IMR-90 (cell line): ENCODE measurements around the gene GAL3ST3.

Experiments
- CEBPB ChIP-seq: IDR thresholded peaks from 2 replicates; pipeline ENCODE4 v1.6.1; 2012; ENCODE audit warnings: low read depth, low read length, improper control_type of control experiment
- CHD1 ChIP-seq: IDR thresholded peaks from 2 replicates; pipeline ENCODE4 v1.6.1; 2012; ENCODE audit warnings: low read depth, low read length, improper control_type of control experiment
- ELK1 ChIP-seq: fragments of 150-350 bp; IDR thresholded peaks from 2 replicates; pipeline ENCODE4 v1.6.1; 2016; ENCODE audit warnings: low read depth, mild to moderate bottlenecking, low read length, moderate library complexity, borderline replicate concordance
- FOS ChIP-seq: fragments of 150-350 bp; IDR thresholded peaks from 2 replicates; pipeline ENCODE4 v1.6.1; 2016; ENCODE audit warnings: low read depth, low read length
- MAZ ChIP-seq: IDR thresholded peaks from 2 replicates; pipeline ENCODE4 v1.6.1; 2012; ENCODE audit warnings: low read depth, mild to moderate bottlenecking, low read length, improper control_type of control experiment, moderate library complexity, borderline replicate concordance
- MXI1 ChIP-seq: IDR thresholded peaks from 2 replicates; pipeline ENCODE4 v1.6.1; 2012; ENCODE audit warnings: low read depth, mild to moderate bottlenecking, low read length, moderate library complexity, borderline replicate concordance
- NFE2L2 ChIP-seq: fragments of 150-350 bp; IDR thresholded peaks from 2 replicates; pipeline ENCODE4 v1.6.1; 2016; ENCODE audit warnings: low read depth, mild to moderate bottlenecking, low read length
- POLR2A ChIP-seq: IDR thresholded peaks from 2 replicates; pipeline ENCODE4 v1.6.1; 2012; ENCODE audit warnings: mild to moderate bottlenecking, low read depth, low read length
- RAD21 ChIP-seq: IDR thresholded peaks from 2 replicates; pipeline ENCODE4 v1.6.1; 2012; ENCODE audit warnings: low read length, improper control_type of control experiment
- RCOR1 ChIP-seq: IDR thresholded peaks from 2 replicates; pipeline ENCODE4 v1.6.1; 2012; ENCODE audit warnings: mild to moderate bottlenecking, low read length, improper control_type of control experiment; ENCODE audit not compliant: insufficient replicate concordance
- RFX5 ChIP-seq: IDR thresholded peaks from 2 replicates; pipeline ENCODE4 v1.8.0; 2012; ENCODE audit warnings: low read depth, mild to moderate bottlenecking, low read length, moderate library complexity
- SMC3 ChIP-seq: fragments of 150-350 bp; IDR thresholded peaks from 2 replicates; pipeline ENCODE4 v1.6.1; 2016; ENCODE audit warnings: low read depth, mild to moderate bottlenecking, antibody characterized with exemption, low read length, moderate library complexity
- USF2 ChIP-seq: fragments of 150-350 bp; IDR thresholded peaks from 2 replicates; pipeline ENCODE4 v1.6.1; 2017; ENCODE audit warnings: mild to moderate bottlenecking, antibody characterized with exemption, low read length, low read depth
- TF ChIP-seq, protein P1 (sequence below): conservative IDR thresholded peaks from 2 replicates; pipeline ENCODE4 v1.5.1; 2012; ENCODE audit warnings: mild to moderate bottlenecking, low read depth, low read length, improper control_type of control experiment

- TF ChIP-seq NFE2L2, result no peak
- TF ChIP-seq CEBPB, result no peak
- TF ChIP-seq, protein P1, sequence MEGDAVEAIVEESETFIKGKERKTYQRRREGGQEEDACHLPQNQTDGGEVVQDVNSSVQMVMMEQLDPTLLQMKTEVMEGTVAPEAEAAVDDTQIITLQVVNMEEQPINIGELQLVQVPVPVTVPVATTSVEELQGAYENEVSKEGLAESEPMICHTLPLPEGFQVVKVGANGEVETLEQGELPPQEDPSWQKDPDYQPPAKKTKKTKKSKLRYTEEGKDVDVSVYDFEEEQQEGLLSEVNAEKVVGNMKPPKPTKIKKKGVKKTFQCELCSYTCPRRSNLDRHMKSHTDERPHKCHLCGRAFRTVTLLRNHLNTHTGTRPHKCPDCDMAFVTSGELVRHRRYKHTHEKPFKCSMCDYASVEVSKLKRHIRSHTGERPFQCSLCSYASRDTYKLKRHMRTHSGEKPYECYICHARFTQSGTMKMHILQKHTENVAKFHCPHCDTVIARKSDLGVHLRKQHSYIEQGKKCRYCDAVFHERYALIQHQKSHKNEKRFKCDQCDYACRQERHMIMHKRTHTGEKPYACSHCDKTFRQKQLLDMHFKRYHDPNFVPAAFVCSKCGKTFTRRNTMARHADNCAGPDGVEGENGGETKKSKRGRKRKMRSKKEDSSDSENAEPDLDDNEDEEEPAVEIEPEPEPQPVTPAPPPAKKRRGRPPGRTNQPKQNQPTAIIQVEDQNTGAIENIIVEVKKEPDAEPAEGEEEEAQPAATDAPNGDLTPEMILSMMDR, result no peak
- no peak for TF ChIP-seq POLR2A
- TF ChIP-seq RAD21, result no peak
- TF ChIP-seq SMC3, result no peak
- no peak for TF ChIP-seq ELK1
- TF ChIP-seq USF2, result no peak
- no peak for TF ChIP-seq RCOR1
- no peak for TF ChIP-seq FOS
- TF ChIP-seq RFX5, result no peak
- no peak for TF ChIP-seq MXI1
- no peak for TF ChIP-seq CHD1
- TF ChIP-seq MAZ, result no peak
These were observed 9.2 kb downstream of the GAL3ST3 start for GRCh38 chr11:66039765-66040164.
